RWPE1 (cell line): Measurements from ENCODE around the gene NFX1.

Experiments
- CTCF ChIA-PET: fragments of 350-600 bp; sonication (Branson Sonifier 250); formaldehyde crosslinking; extraction: SDS; loops from one replicate; lab custom pipeline; 2021; lab: Yijun Ruan, JAX
- POLR2A ChIA-PET: fragments of 400-600 bp; formaldehyde crosslinking; extraction: SDS; loops from one replicate; lab custom pipeline; 2020; ENCODE audit warnings: antibody characterized with exemption; ENCODE audit not compliant: low non-redundant PET; lab: Yijun Ruan, JAX
- DNase-seq: peaks from one replicate; pipeline ENCODE4 v3.0.0; 2012; ENCODE audit warnings: low spot score
- H3K27ac ChIP-seq: fragments of 450-650 bp; 2 replicates; pipeline ENCODE4 v1.5.1; 2017
- CTCF ChIP-seq: fragments of 450-650 bp; conservative IDR thresholded peaks from 2 replicates; pipeline ENCODE4 v1.5.1; 2017; ENCODE audit warnings: low read depth, mild to moderate bottlenecking

NFX1 gene

GRCh38 chr9:33366979-33367480, 76.7 kb downstream of the NFX1 start:
- no peak overlapping the region for H3K27ac ChIP-seq
- CTCF ChIA-PET = no interaction called here
- no peak for TF ChIP-seq CTCF
- POLR2A ChIA-PET = no interaction called here
- DNase-seq = no peak

DNA sequence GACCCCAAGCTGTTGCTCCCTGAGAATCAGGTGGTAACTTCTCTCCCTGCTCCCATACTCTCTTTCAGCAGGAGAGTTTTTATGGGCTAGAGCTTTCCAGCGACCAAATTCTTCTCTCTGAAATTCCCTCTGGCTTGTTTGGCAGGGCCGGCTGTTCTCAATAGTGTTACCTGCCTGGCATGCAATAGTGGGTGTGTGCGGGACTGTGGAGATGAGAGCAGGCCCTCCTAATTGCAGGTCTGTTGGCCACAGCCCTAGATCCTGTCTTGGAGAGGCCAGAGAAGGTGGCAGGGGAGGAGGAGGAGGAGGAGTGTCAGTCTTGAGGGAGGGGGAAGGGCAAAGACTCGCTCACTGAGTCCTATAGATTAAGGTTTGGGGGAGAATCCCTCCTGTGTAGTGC, 82.6 kb downstream of the NFX1 start:
- H3K27ac ChIP-seq = peak overlapping the region; percentile 50
- POLR2A ChIA-PET = no interaction called here

GRCh38 chr9:33374190-33374589, 83.9 kb downstream of the NFX1 start:
- H3K27ac ChIP-seq = peak overlapping the region; percentile 50
- DNase-seq = no peak
- ChIA-PET POLR2A (no interaction called here), CTCF (interaction anchor here (0.5 to 4.0 kb wide), 14 partner anchors 11 to 761 kb away, joined by 3 to 33 read pairs (median 4); no protein-coding TSS in a partner anchor)
- no peak for TF ChIP-seq CTCF

More for the DNA sequence above, 82.6 kb downstream of the NFX1 start:
- no peak for TF ChIP-seq CTCF
- no peak for DNase-seq
- CTCF ChIA-PET = interaction anchor here (0.6 to 4.0 kb wide), 3 partner anchors 22 to 251 kb away, joined by 3 to 33 read pairs (median 4); no protein-coding TSS in a partner anchor

DNA sequence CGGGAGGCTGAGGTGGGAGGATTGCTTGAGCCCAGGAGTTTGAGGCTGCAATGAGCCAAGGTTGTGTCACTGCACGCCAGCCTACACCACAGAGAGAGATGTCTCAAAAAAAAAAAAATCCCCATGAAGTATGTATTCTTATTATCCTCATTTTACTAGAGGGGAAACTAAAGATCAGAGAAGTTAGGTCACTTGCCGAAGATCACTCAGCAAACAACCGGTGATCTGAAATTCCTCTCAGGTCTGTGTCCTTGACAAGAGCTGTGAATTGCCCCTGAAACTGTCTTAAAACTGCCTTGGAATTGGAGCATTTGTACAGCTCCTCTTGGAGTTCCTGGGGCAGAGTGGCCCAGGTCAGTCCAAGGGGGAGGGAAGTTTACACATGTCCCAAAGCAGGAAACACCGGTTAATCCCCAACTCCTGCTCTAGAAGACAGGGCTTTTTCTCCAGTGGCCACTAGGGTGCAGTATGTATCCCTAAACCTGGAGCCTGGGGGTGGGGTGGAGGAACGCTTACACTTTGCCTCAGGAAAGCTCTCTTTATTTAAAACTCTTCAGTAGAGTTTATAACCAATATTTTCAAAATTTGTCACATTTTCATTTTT, 84.4 kb downstream of the NFX1 start:
- peak overlapping the region; percentile 50; the same call in 1 of the 2 replicates for H3K27ac ChIP-seq
- POLR2A ChIA-PET = no interaction called here
- peak; percentile 86 for DNase-seq

DNA sequence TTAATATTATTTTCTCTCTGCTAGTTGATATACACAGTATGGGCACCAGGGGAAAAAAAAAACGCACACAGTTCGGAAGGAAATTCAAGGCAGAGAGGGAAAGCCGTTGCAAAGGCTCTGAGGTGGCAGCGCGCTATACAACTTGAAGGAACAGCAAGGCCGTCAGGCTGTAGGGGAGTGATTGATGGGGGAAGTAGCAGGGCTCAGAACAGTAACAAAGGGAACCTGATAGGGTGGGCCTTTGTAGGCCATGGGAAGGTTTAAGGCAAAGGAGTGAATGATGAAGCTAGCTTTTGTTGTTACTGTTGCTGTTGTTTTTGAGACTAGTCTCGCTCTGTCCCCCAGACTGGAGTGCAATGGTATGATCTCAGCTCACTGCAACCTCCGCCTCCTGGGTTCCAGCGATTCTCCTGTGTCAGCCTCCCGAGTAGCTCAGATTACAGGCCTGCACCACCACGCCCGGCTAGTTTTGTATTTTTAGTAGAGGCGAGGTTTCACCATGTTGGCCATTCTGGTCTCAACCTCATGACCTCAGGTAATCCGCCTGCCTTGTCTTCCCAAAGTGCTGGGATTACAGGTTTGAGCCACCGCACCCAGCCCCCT, 85.0 kb downstream of the NFX1 start:
- TF ChIP-seq CTCF = peak; percentile 57
- peak overlapping the region; percentile 30 for H3K27ac ChIP-seq
- no peak for DNase-seq
- ChIA-PET CTCF (interaction anchor here (0.6 to 4.0 kb wide), 16 partner anchors 14 to 347 kb away, joined by 3 to 33 read pairs (median 4); partner anchors contain the start of gene NOL6), POLR2A (no interaction called here)

More for the DNA sequence above, 84.4 kb downstream of the NFX1 start:
- CTCF ChIA-PET = interaction anchor here (0.5 to 4.0 kb wide), 22 partner anchors 11 to 760 kb away, joined by 3 to 33 read pairs (median 4); partner anchors contain the start of gene NOL6
- TF ChIP-seq CTCF = peak; percentile 98

DNA sequence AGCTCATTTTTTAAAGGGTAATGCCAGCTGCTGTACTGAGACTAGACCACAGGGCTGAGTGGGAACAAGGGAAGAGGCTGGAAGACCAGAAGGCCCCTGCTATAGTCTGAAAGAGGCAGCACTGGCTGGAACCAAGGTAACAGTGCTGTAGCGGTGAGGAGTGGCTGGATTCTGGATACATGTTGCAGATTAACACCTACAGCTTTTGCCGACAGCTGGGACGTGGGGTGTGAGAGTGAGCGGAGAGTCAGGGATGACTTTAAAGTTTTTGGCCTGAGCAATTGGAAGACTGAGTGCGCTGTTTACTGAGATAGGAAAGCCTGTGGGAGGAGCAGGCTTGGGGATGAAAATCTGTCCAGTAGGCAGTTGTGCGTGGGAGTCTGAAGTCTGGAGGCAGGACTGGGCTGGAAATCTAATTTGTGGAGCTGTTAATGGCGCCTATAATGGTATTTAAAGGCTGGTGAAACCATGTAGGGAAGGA, 85.6 kb downstream of the NFX1 start:
- POLR2A ChIA-PET = no interaction called here
- CTCF ChIA-PET = interaction anchor here (1.1 to 4.0 kb wide), 6 partner anchors 28 to 345 kb away, joined by 3 to 33 read pairs (median 6); partner anchors contain the start of gene NOL6
- peak overlapping the region; percentile 30 for H3K27ac ChIP-seq
- no peak for DNase-seq
- no peak for TF ChIP-seq CTCF
